ENCODE data around the gene TDRD9. TPM values are rescaled to one million over a fixed set of nuclear protein-coding genes. Genes with fewer than 3 reads are reported as not detected.

TDRD9 gene
- total RNA-seq, 6 donors from 2014 or later: 3.1 to 7.9 (median 5.1) TPM

- Histone ChIP-seq H3K27ac (no peak overlapping the region), H3K27me3 (no peaks in the 10 kb centered on the region), H3K4me3 (no peak overlapping the region), H3K4me1 (no peaks in the 10 kb centered on the region), H3K9me3 (no peaks in the 10 kb centered on the region), H3K36me3 (no peaks in the 10 kb centered on the region)
- DNase-seq: no peak
- WGBS, 2 donors: 82 to 85% methylated on average over 7 to 8 of the region's 8 CpGs
- TF ChIP-seq POLR2AphosphoS5 (IDR thresholded peaks at IDR 0.05) (no peak), EP300 (IDR thresholded peaks at IDR 0.05) (no peak), POLR2A (IDR thresholded peaks at IDR 0.05) (no peak)
- TF ChIP-seq, protein P1, sequence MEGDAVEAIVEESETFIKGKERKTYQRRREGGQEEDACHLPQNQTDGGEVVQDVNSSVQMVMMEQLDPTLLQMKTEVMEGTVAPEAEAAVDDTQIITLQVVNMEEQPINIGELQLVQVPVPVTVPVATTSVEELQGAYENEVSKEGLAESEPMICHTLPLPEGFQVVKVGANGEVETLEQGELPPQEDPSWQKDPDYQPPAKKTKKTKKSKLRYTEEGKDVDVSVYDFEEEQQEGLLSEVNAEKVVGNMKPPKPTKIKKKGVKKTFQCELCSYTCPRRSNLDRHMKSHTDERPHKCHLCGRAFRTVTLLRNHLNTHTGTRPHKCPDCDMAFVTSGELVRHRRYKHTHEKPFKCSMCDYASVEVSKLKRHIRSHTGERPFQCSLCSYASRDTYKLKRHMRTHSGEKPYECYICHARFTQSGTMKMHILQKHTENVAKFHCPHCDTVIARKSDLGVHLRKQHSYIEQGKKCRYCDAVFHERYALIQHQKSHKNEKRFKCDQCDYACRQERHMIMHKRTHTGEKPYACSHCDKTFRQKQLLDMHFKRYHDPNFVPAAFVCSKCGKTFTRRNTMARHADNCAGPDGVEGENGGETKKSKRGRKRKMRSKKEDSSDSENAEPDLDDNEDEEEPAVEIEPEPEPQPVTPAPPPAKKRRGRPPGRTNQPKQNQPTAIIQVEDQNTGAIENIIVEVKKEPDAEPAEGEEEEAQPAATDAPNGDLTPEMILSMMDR (IDR thresholded peaks at IDR 0.05): no peak
- ATAC-seq (ENCODE audit: low FRiP score in 2 of 2): no peak
Observed at GRCh38 chr14:104005489-104005888, 77.2 kb downstream of the TDRD9 start.

DNA sequence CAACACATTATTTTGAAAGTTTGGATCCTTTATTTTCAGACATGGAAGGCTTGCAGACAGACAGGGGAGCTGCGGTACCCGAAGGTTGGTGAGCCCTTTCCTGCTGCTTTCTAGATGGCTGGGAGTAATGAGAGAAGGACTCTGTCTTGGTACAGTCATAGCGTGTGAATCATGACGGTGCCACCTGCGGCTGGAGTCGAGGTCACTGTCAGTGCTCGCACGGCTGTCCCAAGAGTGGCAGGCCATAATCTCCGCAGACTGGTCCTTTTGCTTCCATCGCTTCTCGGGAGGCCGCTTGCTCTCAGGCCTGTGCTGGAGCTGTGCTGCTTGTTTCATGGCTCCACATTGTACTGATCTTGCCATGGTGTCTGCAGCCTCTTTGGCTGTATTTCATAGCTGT lies 78.9 kb downstream of the TDRD9 start:
- Histone ChIP-seq H3K4me1 (no peaks in the 10 kb centered on the region), H3K27ac (no peak overlapping the region), H3K4me3 (no peak overlapping the region), H3K36me3 (no peaks in the 10 kb centered on the region), H3K27me3 (no peaks in the 10 kb centered on the region), H3K9me3 (no peaks in the 10 kb centered on the region)
- peak in 1 of 2 donors; percentile 20 for DNase-seq
- ATAC-seq (ENCODE audit: low FRiP score in 2 of 2): no peak
- 86 to 89% methylated on average over 10 to 12 of the region's 12 CpGs for WGBS, 2 donors
- TF ChIP-seq POLR2AphosphoS5 (IDR thresholded peaks at IDR 0.05) (no peak), POLR2A (IDR thresholded peaks at IDR 0.05) (no peak), EP300 (IDR thresholded peaks at IDR 0.05) (no peak)
- TF ChIP-seq, protein P1 (IDR thresholded peaks at IDR 0.05): no peak

- no peak for ATAC-seq (ENCODE audit: low FRiP score in 2 of 2)
- Histone ChIP-seq H3K27me3 (no peaks in the 10 kb centered on the region), H3K4me1 (no peaks in the 10 kb centered on the region), H3K36me3 (no peaks in the 10 kb centered on the region), H3K9me3 (no peaks in the 10 kb centered on the region), H3K27ac (no peak overlapping the region), H3K4me3 (no peak overlapping the region)
- DNase-seq: no peak
- 93 to 100% methylated on average over 1 of the region's 1 CpG for WGBS, 2 donors
- TF ChIP-seq, protein P1 (IDR thresholded peaks at IDR 0.05): no peak
- TF ChIP-seq EP300 (IDR thresholded peaks at IDR 0.05): no peak
- TF ChIP-seq POLR2AphosphoS5 (IDR thresholded peaks at IDR 0.05): no peak
Observed at GRCh38 chr14:104009297-104009696, 81.0 kb downstream of the TDRD9 start.

GRCh38 chr14:104011824-104012517 lies 83.7 kb downstream of the TDRD9 start:
- no peak overlapping the region for H3K4me3 ChIP-seq
- no peak overlapping the region for H3K27ac ChIP-seq
- TF ChIP-seq EP300 (IDR thresholded peaks at IDR 0.05): no peak
- no peak for TF ChIP-seq POLR2A (IDR thresholded peaks at IDR 0.05)
- no peak for TF ChIP-seq POLR2AphosphoS5 (IDR thresholded peaks at IDR 0.05)
- TF ChIP-seq, protein P1 (IDR thresholded peaks at IDR 0.05): no peak
- 72 to 86% methylated on average over 3 of the region's 3 CpGs for WGBS, 2 donors
- ATAC-seq (ENCODE audit: low FRiP score in 2 of 2) (peak in 1 of 2 donors; percentile 83), DNase-seq (peak in 1 of 2 donors; percentile 64)
- H3K27me3 ChIP-seq: no peaks in the 10 kb centered on the region
- H3K9me3 ChIP-seq: no peaks in the 10 kb centered on the region
- H3K36me3 ChIP-seq: no peaks in the 10 kb centered on the region
- H3K4me1 ChIP-seq: no peaks in the 10 kb centered on the region

DNA sequence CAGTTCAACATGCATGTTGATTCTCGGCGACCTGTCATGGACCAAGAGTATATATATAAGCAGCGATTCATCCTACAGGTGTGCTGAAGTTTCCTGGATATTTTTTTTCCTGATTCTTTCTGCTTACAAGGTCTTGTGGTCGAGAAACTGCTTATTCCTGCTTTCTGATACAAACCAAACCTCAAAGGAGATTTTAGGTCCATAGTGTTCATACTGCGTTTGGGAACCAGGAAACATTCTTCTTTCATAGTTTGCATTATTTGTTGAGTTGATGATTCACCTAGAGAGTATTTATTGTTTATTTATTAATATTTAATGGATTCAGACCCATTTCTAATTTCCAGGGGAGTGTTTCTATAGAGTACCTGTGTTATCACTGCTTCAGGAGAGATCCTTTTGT lies 86.5 kb downstream of the TDRD9 start:
- WGBS, 2 donors: 81 to 86% methylated on average over 5 of the region's 5 CpGs
- no peaks in the 10 kb centered on the region for H3K4me1 ChIP-seq
- no peaks in the 10 kb centered on the region for H3K36me3 ChIP-seq
- no peaks in the 10 kb centered on the region for H3K27me3 ChIP-seq
- no peak overlapping the region for H3K4me3 ChIP-seq
- DNase-seq (no peak), ATAC-seq (ENCODE audit: low FRiP score in 2 of 2) (no peak)
- H3K9me3 ChIP-seq: no peaks in the 10 kb centered on the region
- TF ChIP-seq, protein P1 (IDR thresholded peaks at IDR 0.05): no peak
- TF ChIP-seq POLR2AphosphoS5 (IDR thresholded peaks at IDR 0.05) (no peak), EP300 (IDR thresholded peaks at IDR 0.05) (no peak), POLR2A (IDR thresholded peaks at IDR 0.05) (no peak)
- no peak overlapping the region for H3K27ac ChIP-seq
